HEK293 (cell line): ENCODE results near the gene IGSF21.

ENCODE experiments used
- CTCF ChIP-seq: fragments of 450-650 bp; formaldehyde crosslinking; IDR thresholded peaks from 2 replicates; pipeline ENCODE4 v1.5.1; 2016; ENCODE audit warnings: missing biosample characterization, missing genetic modification characterization
- PATZ1 ChIP-seq: fragments of 450-650 bp; formaldehyde crosslinking; IDR thresholded peaks from 2 replicates; pipeline ENCODE4 v1.5.1; 2016; ENCODE audit warnings: missing biosample characterization, missing genetic modification characterization
- SP2 ChIP-seq: fragments of 450-650 bp; formaldehyde crosslinking; IDR thresholded peaks from 2 replicates; pipeline ENCODE4 v1.5.1; 2016; ENCODE audit warnings: missing biosample characterization, missing genetic modification characterization
- TCF7L2 ChIP-seq: IDR thresholded peaks from 2 replicates; pipeline ENCODE4 v1.6.1; 2011; ENCODE audit warnings: low read depth, mild to moderate bottlenecking, inconsistent platforms, low read length, moderate library complexity, borderline replicate concordance
- ZBTB1 ChIP-seq: fragments of 450-650 bp; formaldehyde crosslinking; IDR thresholded peaks from 2 replicates; pipeline ENCODE4 v1.5.1; 2016; ENCODE audit warnings: missing biosample characterization, missing genetic modification characterization
- ZBTB10 ChIP-seq: fragments of 450-650 bp; formaldehyde crosslinking; IDR thresholded peaks from 2 replicates; pipeline ENCODE4 v1.5.1; 2016; ENCODE audit warnings: missing biosample characterization, missing genetic modification characterization
- ZBTB11 ChIP-seq: fragments of 450-650 bp; formaldehyde crosslinking; conservative IDR thresholded peaks from 2 replicates; pipeline ENCODE4 v1.5.1; 2016; ENCODE audit warnings: low read depth, missing biosample characterization, missing genetic modification characterization
- ZBTB8A ChIP-seq: fragments of 450-650 bp; formaldehyde crosslinking; IDR thresholded peaks from 2 replicates; pipeline ENCODE4 v1.5.1; 2016; ENCODE audit warnings: missing biosample characterization, missing genetic modification characterization
- ZNF140 ChIP-seq: fragments of 450-650 bp; formaldehyde crosslinking; IDR thresholded peaks from 2 replicates; pipeline ENCODE4 v1.5.1; 2016; ENCODE audit warnings: missing biosample characterization, missing genetic modification characterization
- ZNF521 ChIP-seq: fragments of 450-650 bp; formaldehyde crosslinking; IDR thresholded peaks from 2 replicates; pipeline ENCODE4 v1.5.1; 2017; ENCODE audit warnings: missing biosample characterization, mild to moderate bottlenecking, missing genetic modification characterization

- TF ChIP-seq ZBTB1 (tag by site-specific recombination) (no peak), ZBTB8A (no peak), CTCF (tag by site-specific recombination) (no peak), ZNF140 (tag by site-specific recombination) (no peak), ZBTB10 (tag by site-specific recombination) (no peak), ZNF521 (tag by site-specific recombination) (no peak), TCF7L2 (no peak), PATZ1 (no peak), SP2 (tag by site-specific recombination) (no peak), ZBTB11 (tag by site-specific recombination) (no peak)
Measured at GRCh38 chr1:18099026-18099425, 8.6 kb upstream of the IGSF21 start.
